SK-N-MC (cell line): ENCODE results near the gene ANGPTL2.

Source experiments
- EZH2 ChIP-seq: fragments of 200-600 bp; sonication (generic); IDR thresholded peaks from one replicate; pipeline ENCODE4 v1.6.1; 2017; ENCODE audit warnings: antibody characterized with exemption
- POLR2AphosphoS5 ChIP-seq: IDR thresholded peaks from 2 replicates; pipeline ENCODE4 v1.6.1; 2012; ENCODE audit warnings: mild to moderate bottlenecking, low read depth, low read length, borderline replicate concordance

GRCh38 chr9:127087411-127087810 lies 35.0 kb downstream of the ANGPTL2 start:
- TF ChIP-seq EZH2 (no peak), POLR2AphosphoS5 (no peak)
